Mammary epithelial cell (primary cell): ENCODE measurements around the gene C1orf198.

Experiments used
- EZH2 ChIP-seq: IDR thresholded peaks from 2 replicates; pipeline ENCODE4 v1.6.1; 2012; ENCODE audit warnings: low read length, inconsistent platforms, borderline replicate concordance
- TF ChIP-seq, protein P1 (sequence below), 2 donors: IDR thresholded peaks in 1 of 2; conservative IDR thresholded peaks in 1 of 2; 2 replicates each; pipeline ENCODE4 v1.5.1; 2011 to 2012; ENCODE audit warnings: inconsistent platforms in 2 of 2, low read length in 2 of 2, mild to moderate bottlenecking in 2 of 2, control low read depth in 1 of 2, low read depth in 1 of 2; ENCODE audit not compliant: insufficient read depth in 1 of 2; ENCODE audit errors: extremely low read depth in 1 of 2

DNA sequence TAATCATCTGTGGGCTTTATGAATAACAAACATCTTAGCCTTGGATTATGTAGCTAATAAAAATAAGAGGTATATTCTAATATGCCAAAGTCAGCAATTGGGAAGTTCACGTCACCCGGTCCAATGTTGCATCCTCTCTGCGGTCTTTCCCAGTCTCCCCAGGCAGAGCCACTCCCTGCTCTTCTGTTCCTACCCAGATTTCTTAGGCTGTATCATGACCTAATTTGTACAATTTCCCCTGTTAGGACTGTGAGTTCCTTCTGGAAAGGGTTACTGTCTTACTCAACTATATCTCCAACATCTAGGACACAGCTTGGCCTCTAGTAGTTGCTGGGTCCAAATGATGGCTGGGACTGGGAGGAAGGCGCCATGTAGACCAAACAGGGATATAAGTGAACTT is 29.8 kb upstream of the C1orf198 start:
- no peak for TF ChIP-seq EZH2
- TF ChIP-seq, protein P1, sequence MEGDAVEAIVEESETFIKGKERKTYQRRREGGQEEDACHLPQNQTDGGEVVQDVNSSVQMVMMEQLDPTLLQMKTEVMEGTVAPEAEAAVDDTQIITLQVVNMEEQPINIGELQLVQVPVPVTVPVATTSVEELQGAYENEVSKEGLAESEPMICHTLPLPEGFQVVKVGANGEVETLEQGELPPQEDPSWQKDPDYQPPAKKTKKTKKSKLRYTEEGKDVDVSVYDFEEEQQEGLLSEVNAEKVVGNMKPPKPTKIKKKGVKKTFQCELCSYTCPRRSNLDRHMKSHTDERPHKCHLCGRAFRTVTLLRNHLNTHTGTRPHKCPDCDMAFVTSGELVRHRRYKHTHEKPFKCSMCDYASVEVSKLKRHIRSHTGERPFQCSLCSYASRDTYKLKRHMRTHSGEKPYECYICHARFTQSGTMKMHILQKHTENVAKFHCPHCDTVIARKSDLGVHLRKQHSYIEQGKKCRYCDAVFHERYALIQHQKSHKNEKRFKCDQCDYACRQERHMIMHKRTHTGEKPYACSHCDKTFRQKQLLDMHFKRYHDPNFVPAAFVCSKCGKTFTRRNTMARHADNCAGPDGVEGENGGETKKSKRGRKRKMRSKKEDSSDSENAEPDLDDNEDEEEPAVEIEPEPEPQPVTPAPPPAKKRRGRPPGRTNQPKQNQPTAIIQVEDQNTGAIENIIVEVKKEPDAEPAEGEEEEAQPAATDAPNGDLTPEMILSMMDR (conservative IDR thresholded peaks at IDR 0.05 in 1 of 2, IDR thresholded peaks at IDR 0.05 in 1 of 2; ENCODE audit: extremely low read depth in 1 of 2, insufficient read depth in 1 of 2, low read depth in 1 of 2, low read length in 2 of 2): no peak
